T-helper 1 cell treated with Interleukin-12 subunit alpha and Interleukin-12 subunit beta and Interleukin-4 antibody, amounts not matched to agents 30 μg/mL and 1 μg/mL, for 36 hours (primary cell): ENCODE data around the gene TOMM20.

Experiments used
- H3K27ac Mint-ChIP-seq: one replicate; pipeline ENCODE4 v1.8.0; 2021; ENCODE audit warnings: mild to moderate bottlenecking, mixed read lengths
- H3K27me3 Mint-ChIP-seq: one replicate; pipeline ENCODE4 v1.8.0; 2021; ENCODE audit warnings: low read depth, mixed read lengths
- H3K36me3 Mint-ChIP-seq: one replicate; pipeline ENCODE4 v1.8.0; 2021; ENCODE audit warnings: low read depth, mixed read lengths
- H3K4me1 Mint-ChIP-seq: one replicate; pipeline ENCODE4 v1.8.0; 2021; ENCODE audit warnings: low read depth, mixed read lengths
- H3K4me3 Mint-ChIP-seq: one replicate; pipeline ENCODE4 v1.8.0; 2021; ENCODE audit warnings: mild to moderate bottlenecking, moderate library complexity, mixed read lengths
- H3K9me3 Mint-ChIP-seq: one replicate; pipeline ENCODE4 v1.8.0; 2021; ENCODE audit warnings: mixed read lengths

The TOMM20 gene

GRCh38 chr1:235151033-235151432 is 22.4 kb upstream of the TOMM20 start:
- Mint-ChIP-seq H3K27ac (no peak overlapping the region), H3K9me3 (no peaks in the 10 kb centered on the region), H3K36me3 (peaks cover 40% of the 10 kb centered on the region), H3K27me3 (no peaks in the 10 kb centered on the region), H3K4me3 (no peak overlapping the region), H3K4me1 (peaks cover 15% of the 10 kb centered on the region)

GRCh38 chr1:235149824-235150223 is 21.2 kb upstream of the TOMM20 start:
- no peak overlapping the region for H3K4me3 Mint-ChIP-seq
- H3K4me1 Mint-ChIP-seq, result peaks cover 15% of the 10 kb centered on the region
- no peaks in the 10 kb centered on the region for H3K9me3 Mint-ChIP-seq
- no peaks in the 10 kb centered on the region for H3K27me3 Mint-ChIP-seq
- H3K27ac Mint-ChIP-seq, result no peak overlapping the region
- H3K36me3 Mint-ChIP-seq, result peaks cover 45% of the 10 kb centered on the region

- Mint-ChIP-seq H3K27ac (no peak overlapping the region), H3K4me3 (no peak overlapping the region), H3K36me3 (peaks cover 37% of the 10 kb centered on the region), H3K9me3 (no peaks in the 10 kb centered on the region), H3K27me3 (no peaks in the 10 kb centered on the region), H3K4me1 (peaks cover 14% of the 10 kb centered on the region)
These were observed 18.6 kb upstream of the TOMM20 start for GRCh38 chr1:235147269-235147668.

GRCh38 chr1:235145639-235146038 is 17.0 kb upstream of the TOMM20 start:
- Mint-ChIP-seq H3K4me1 (peaks cover 7% of the 10 kb centered on the region), H3K4me3 (no peak overlapping the region), H3K27me3 (no peaks in the 10 kb centered on the region), H3K36me3 (peaks cover 35% of the 10 kb centered on the region), H3K27ac (no peak overlapping the region), H3K9me3 (no peaks in the 10 kb centered on the region)

DNA sequence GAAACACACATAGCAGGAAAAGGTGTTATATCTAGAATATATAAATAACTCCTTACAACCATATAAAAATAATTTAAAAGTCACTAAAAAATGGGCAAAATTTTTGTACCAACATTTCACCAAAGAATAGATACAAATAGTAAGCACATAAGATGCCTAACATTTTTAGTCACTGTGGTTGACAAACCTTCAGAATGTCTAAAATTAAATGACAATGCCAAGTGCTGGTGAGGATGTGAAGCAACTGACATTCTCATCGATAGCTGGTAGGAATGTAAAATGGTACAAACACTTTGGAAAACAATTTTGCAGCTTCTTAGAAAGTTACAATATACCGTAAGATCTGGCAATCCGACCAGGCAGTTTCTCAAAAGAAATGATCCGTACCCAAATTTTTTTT is 14.4 kb upstream of the TOMM20 start:
- H3K36me3 Mint-ChIP-seq, result peaks cover 44% of the 10 kb centered on the region
- peaks cover 13% of the 10 kb centered on the region for H3K4me1 Mint-ChIP-seq
- no peaks in the 10 kb centered on the region for H3K9me3 Mint-ChIP-seq
- no peak overlapping the region for H3K4me3 Mint-ChIP-seq
- H3K27ac Mint-ChIP-seq, result no peak overlapping the region
- no peaks in the 10 kb centered on the region for H3K27me3 Mint-ChIP-seq

DNA sequence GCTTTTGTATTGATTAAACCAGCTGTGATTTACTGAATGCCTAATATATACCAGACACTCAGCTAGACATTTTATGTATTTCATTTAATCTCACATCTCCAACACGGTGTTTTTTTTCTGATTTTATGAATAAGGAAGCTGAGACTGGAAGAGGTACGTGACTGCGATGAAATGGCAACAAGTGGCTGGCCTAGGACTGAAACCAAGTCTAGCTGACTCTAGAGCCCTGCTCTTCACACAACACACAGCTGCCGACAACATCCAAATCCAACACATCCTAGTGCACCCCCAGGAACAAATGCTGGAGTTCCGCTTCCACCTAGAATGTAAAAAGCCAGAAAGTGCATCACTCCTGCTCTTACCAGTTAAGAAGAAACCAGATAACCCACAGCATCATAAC is 10.7 kb upstream of the TOMM20 start:
- no peaks in the 10 kb centered on the region for H3K27me3 Mint-ChIP-seq
- peaks cover 14% of the 10 kb centered on the region for H3K4me1 Mint-ChIP-seq
- no peaks in the 10 kb centered on the region for H3K9me3 Mint-ChIP-seq
- peak overlapping the region; percentile 23 for H3K27ac Mint-ChIP-seq
- H3K4me3 Mint-ChIP-seq, result no peak overlapping the region
- peaks cover 51% of the 10 kb centered on the region for H3K36me3 Mint-ChIP-seq

GRCh38 chr1:235138821-235139220 is 10.2 kb upstream of the TOMM20 start:
- Mint-ChIP-seq H3K27me3 (no peaks in the 10 kb centered on the region), H3K4me1 (peaks cover 14% of the 10 kb centered on the region), H3K9me3 (no peaks in the 10 kb centered on the region), H3K4me3 (no peak overlapping the region), H3K27ac (peak overlapping the region; percentile 23), H3K36me3 (peaks cover 48% of the 10 kb centered on the region)

DNA sequence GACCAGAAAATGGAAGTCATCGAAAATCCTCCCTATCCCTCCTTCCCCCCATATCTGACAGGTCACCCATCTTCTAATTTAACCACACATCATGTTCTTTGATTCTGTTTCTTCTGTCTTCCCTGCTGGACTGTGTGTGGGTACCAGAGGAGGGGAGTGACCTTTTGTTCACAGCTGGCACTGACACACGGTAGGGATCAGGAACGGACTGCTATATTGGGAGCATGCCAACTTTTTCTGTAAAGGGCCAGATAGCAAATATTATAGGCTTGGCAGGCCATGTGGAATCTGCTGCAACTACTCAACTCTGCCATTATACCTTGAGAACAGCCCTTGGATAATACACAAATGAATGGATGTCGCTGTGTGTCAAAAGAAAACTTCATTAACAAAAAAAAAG is 7.5 kb upstream of the TOMM20 start:
- H3K4me3 Mint-ChIP-seq, result no peak overlapping the region
- no peaks in the 10 kb centered on the region for H3K9me3 Mint-ChIP-seq
- H3K4me1 Mint-ChIP-seq, result peaks cover 14% of the 10 kb centered on the region
- H3K36me3 Mint-ChIP-seq, result peaks cover 50% of the 10 kb centered on the region
- H3K27me3 Mint-ChIP-seq, result no peaks in the 10 kb centered on the region
- no peak overlapping the region for H3K27ac Mint-ChIP-seq

- peaks cover 47% of the 10 kb centered on the region for H3K36me3 Mint-ChIP-seq
- H3K4me3 Mint-ChIP-seq, result no peak overlapping the region
- H3K27me3 Mint-ChIP-seq, result no peaks in the 10 kb centered on the region
These were observed 5.5 kb upstream of the TOMM20 start for GRCh38 chr1:235134171-235134570.

GRCh38 chr1:235133086-235133485 is 4.4 kb upstream of the TOMM20 start:
- H3K4me3 Mint-ChIP-seq, result no peak overlapping the region
- peaks cover 37% of the 10 kb centered on the region for H3K36me3 Mint-ChIP-seq
- no peaks in the 10 kb centered on the region for H3K27me3 Mint-ChIP-seq
- no peaks in the 10 kb centered on the region for H3K9me3 Mint-ChIP-seq
- no peak overlapping the region for H3K27ac Mint-ChIP-seq
- peaks cover 8% of the 10 kb centered on the region for H3K4me1 Mint-ChIP-seq

More at GRCh38 chr1:235134171-235134570, 5.5 kb upstream of the TOMM20 start:
- H3K4me1 Mint-ChIP-seq, result peaks cover 13% of the 10 kb centered on the region
- no peak overlapping the region for H3K27ac Mint-ChIP-seq
- no peaks in the 10 kb centered on the region for H3K9me3 Mint-ChIP-seq

- H3K27ac Mint-ChIP-seq, result no peak overlapping the region
- no peaks in the 10 kb centered on the region for H3K27me3 Mint-ChIP-seq
- H3K9me3 Mint-ChIP-seq, result no peaks in the 10 kb centered on the region
- H3K36me3 Mint-ChIP-seq, result peaks cover 38% of the 10 kb centered on the region
- peaks cover 16% of the 10 kb centered on the region for H3K4me1 Mint-ChIP-seq
- H3K4me3 Mint-ChIP-seq, result no peak overlapping the region
These were observed 3.3 kb upstream of the TOMM20 start for GRCh38 chr1:235131961-235132360.

DNA sequence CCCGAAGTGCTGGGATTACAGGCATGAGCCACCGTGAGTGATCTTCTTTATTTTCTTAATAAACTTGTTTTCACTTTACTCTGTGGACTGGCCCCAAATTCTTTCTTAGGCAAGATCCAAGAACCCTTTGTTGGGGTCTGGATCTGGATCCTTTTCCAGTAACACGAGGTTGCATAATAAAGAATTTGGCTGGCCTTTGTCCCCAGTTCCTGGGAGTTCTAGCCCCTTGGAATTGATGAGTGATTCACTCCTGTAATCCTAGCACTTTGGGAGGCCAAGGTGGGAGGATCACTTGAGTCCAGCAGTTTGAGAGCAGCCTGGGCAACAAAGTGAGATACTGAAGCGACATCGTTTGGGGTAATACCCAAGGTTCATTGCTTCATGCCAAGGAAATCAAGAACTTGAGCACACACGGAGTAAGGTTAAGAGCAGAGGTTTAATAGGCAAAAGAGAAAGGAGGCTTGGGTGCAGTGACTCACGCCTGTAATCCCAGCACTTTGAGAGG is 2.2 kb upstream of the TOMM20 start:
- Mint-ChIP-seq H3K9me3 (no peaks in the 10 kb centered on the region), H3K4me3 (no peak overlapping the region), H3K36me3 (peaks cover 37% of the 10 kb centered on the region), H3K27me3 (no peaks in the 10 kb centered on the region), H3K27ac (no peak overlapping the region), H3K4me1 (peaks cover 24% of the 10 kb centered on the region)

- H3K4me3 Mint-ChIP-seq, result peak overlapping the region; percentile 31
- peaks cover 33% of the 10 kb centered on the region for H3K36me3 Mint-ChIP-seq
- peak overlapping the region; percentile 59 for H3K27ac Mint-ChIP-seq
These were observed 1.3 kb upstream of the TOMM20 start for GRCh38 chr1:235129774-235130570.

DNA sequence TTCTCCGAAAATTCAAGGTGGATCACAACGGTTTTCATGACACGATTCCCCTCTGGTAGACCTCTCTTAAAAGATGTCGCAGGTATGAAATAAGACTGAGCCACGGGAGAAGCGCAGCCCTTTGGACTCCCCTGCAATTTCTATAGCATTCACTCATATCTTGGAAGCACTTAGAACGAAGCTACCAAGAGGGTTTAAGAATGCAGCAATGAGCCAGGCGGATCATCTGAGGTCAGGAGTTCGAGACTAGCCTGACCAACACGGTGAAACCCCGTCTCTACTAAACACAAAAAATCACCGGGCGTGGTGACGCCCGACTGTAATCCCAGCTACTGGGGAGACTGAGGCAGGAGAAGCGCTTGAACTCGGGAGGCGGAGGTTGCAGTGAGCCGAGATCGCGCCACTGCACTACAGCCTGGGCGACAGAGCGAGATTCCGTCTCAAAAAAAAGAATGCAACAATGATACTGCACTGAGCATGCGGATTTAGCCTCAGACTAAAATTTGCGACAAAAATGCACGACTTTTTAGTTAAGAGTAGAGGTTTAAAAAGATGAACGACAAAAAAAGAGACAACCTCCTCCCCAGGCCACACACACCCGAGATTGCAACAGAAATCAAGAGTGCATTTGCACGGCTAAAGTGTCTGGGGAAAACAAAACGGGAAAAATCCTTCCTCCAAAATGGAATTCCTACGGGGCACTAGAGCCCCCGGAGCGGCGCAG is 743 bp downstream of the TOMM20 start:
- peak overlapping the region; percentile 96 for H3K27ac Mint-ChIP-seq
- H3K27me3 Mint-ChIP-seq, result no peaks in the 10 kb centered on the region
- no peaks in the 10 kb centered on the region for H3K9me3 Mint-ChIP-seq
- peaks cover 34% of the 10 kb centered on the region for H3K36me3 Mint-ChIP-seq
- H3K4me3 Mint-ChIP-seq, result peak overlapping the region; percentile 95
- peaks cover 38% of the 10 kb centered on the region for H3K4me1 Mint-ChIP-seq

More at GRCh38 chr1:235129774-235130570, 1.3 kb upstream of the TOMM20 start:
- Mint-ChIP-seq H3K27me3 (no peaks in the 10 kb centered on the region), H3K4me1 (peaks cover 29% of the 10 kb centered on the region), H3K9me3 (no peaks in the 10 kb centered on the region)

- Mint-ChIP-seq H3K9me3 (no peaks in the 10 kb centered on the region), H3K36me3 (peaks cover 33% of the 10 kb centered on the region), H3K27ac (peak overlapping the region; percentile 96), H3K4me1 (peaks cover 45% of the 10 kb centered on the region), H3K27me3 (no peaks in the 10 kb centered on the region), H3K4me3 (peak overlapping the region; percentile 95)
These were observed 1.4 kb downstream of the TOMM20 start for GRCh38 chr1:235127203-235127602.
